ENCODE measurements around the gene GNLY.
"Not testable (repeated sequence)": the region's sequence is repeated elsewhere in the genome, so short reads cannot be mapped to it uniquely, and the experiment has no call there.

The GNLY gene
- total RNA-seq, result 4.4 to 5.5 reads per million in 2 experiments

DNA sequence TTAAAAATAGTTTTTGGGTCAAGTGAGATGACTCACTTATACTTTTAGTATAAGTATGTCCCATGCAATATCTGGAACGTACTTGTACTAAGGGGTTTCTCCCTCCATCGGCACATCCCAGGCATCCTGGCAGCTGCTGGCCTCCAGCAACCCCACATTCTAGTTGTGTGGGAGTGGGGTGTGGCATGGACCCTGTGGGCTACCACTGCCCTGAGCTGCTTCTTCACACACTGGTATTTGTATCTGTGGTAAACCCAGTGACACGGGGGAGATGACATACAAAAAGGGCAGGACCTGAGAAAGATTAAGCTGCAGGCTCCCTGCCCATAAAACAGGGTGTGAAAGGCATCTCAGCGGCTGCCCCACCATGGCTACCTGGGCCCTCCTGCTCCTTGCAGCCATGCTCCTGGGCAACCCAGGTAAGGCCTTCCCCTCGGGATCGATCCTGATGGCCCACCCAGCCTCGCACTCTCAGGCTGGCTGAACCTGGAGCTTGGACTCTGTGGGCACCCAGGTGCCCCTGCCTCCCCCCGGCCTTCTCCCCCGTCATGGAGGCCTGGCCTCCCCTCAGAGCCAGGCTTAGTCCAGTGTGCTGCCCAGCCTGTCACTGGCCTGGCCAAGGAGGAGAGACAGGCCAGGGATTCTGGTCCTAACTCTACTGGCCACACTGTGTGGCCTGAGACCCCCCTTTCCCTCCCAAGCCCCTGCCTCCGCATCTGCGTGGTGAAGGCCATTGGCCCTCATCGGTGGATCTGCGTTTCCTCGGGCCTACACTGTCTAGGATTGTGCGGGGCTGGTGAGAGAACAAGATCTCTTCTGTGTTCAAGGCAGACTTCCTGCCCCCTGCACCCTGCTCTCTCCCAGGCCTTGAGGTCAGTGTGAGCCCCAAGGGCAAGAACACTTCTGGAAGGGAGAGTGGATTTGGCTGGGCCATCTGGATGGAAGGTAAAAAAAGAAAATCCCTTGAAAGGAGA, at the start of gene GNLY:
TSS of gene GNLY (plus strand) at position 307 of the 974 bp plus-strand sequence. CDS start at position 368, 61 bp downstream.
- no peak for DNase-seq (ENCODE audit: low read depth)

DNA sequence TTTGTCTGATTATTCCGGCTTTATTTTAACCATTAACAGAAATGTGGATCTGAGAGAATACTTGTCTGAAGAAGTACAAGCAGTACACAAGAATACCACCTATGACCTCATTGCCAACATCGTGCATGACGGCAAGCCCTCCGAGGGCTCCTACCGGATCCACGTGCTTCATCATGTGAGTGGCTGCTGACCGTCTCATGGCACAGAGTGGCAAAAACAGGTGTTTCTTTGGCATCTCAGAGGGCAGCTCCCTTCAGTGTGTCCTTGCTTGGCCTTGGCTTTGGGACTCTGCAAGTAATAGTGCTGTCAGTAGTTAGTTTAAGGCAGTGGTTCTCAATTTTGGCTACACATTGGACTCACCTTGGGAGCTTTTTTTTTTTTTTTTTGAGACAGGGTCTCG, 49.2 kb upstream of the GNLY start:
- DNase-seq (ENCODE audit: low read depth), result no peak

- no peak for DNase-seq (ENCODE audit: low read depth)
These were observed 48.0 kb upstream of the GNLY start for GRCh38 chr2:85646166-85646565.

- DNase-seq (ENCODE audit: low read depth), result no peak
These were observed 46.2 kb upstream of the GNLY start for GRCh38 chr2:85647823-85648526.

- no peak for DNase-seq (ENCODE audit: low read depth)
These were observed 45.5 kb upstream of the GNLY start for GRCh38 chr2:85648619-85649018.

GRCh38 chr2:85649201-85650190, 44.7 kb upstream of the GNLY start:
- no peak for DNase-seq (ENCODE audit: low read depth)

GRCh38 chr2:85650456-85650855, 43.7 kb upstream of the GNLY start:
- no peak for DNase-seq (ENCODE audit: low read depth)

- no peak for DNase-seq (ENCODE audit: low read depth)
These were observed 43.1 kb upstream of the GNLY start for GRCh38 chr2:85651097-85651496.

GRCh38 chr2:85652056-85652455, 42.1 kb upstream of the GNLY start:
- DNase-seq (ENCODE audit: low read depth), result no peak

GRCh38 chr2:85653996-85654395, 40.2 kb upstream of the GNLY start:
- DNase-seq (ENCODE audit: low read depth), result no peak

DNA sequence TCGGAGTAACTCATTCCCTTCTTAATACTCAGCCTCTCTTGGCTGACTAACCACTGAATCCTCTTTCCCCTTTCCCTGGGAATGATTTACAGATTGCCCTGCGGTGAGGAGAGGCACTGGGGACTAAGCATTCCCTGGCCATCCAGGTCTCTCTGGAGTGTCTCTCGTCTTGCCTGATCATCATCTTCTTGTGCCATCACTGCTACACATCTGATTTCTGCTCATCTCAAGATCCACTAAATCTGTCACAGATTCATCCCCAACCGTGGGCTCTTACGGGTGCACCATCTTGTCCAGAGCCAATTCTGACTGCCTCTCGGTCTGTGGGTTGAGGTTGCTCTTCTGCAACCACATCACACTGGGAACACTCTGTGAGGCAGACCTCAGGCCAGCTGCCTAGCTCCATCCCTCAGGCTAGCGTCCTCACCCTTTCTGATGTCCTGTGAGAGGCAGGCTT, 38.2 kb upstream of the GNLY start:
- no peak for DNase-seq (ENCODE audit: low read depth)

- DNase-seq (ENCODE audit: low read depth), result no peak
These were observed 37.7 kb upstream of the GNLY start for GRCh38 chr2:85656468-85656867.

- not testable (repeated sequence) for DNase-seq (ENCODE audit: low read depth)
These were observed 36.8 kb upstream of the GNLY start for GRCh38 chr2:85657399-85657798.

GRCh38 chr2:85659324-85659981, 34.7 kb upstream of the GNLY start:
- no peak for DNase-seq (ENCODE audit: low read depth)

- not testable (repeated sequence) for DNase-seq (ENCODE audit: low read depth)
These were observed 33.9 kb upstream of the GNLY start for GRCh38 chr2:85660301-85660700.

- DNase-seq (ENCODE audit: low read depth), result no peak
These were observed 33.4 kb upstream of the GNLY start for GRCh38 chr2:85660725-85661124.

DNA sequence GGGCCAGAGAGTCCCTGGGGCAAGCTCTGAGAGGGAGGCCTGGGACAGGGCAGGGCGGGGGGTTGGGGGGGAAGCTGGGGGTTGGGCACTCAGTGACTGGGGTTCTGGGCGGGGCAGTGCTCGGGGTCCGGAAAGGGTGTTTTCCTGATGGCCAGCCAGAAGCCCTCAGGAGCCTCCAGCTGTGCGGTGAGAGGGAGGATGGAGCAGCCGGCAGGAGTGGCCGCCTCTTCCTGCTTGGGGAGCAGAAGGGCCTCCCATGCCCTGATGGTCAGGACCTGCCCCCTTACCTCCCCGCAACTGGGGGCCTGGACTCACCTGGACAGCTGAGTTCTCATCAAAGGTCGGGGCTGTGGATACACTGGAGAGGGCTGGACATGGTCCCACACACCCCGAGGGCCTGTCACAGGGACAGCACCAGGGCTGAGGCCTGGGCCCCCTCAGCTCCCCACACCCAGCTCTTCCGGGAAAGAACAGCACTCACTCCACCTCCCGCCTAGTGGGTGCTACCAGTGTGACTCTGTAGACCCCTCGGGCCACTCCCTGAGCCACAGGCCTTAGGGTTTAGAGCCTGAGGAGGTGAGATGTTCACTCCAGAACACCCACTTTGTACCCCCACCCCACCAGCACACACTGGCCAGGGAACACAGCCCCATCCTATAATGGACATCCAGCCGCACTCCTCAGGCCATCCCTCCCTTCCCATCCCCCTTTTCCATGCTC, 32.9 kb upstream of the GNLY start:
- no peak for DNase-seq (ENCODE audit: low read depth)

DNA sequence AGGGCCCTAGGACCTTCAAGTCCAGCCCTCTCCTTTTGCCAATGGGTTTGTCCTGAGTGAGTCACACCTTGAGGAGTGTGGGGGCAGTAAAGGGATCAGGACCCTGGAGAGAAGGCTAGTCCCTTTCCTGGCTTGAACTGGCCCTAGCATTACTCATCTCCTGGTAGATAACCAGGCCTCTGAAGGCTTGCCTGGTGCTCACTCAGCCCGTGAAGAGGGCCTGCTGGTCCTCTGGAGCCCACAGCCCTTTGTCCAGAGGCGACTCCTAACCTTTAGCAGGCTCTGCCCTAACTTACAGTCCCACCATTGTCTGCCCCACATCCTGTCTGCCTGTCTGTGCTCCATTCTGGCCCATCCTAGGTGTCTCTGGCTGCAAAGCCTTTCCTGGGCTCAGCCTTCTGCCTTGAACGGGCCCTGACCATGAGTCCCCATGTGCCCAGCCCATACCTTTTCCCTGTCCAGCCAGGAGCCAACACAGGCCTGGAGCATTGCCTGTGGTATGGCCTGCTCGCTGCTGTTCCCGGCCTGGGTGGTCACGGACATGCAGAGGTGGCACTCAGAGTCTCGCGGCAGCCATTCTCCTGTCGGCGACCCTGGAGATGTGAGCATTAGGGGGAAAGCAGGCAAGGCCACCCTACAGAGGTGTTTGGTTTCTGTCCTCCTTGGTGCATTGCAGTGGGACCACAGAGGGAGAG, 31.1 kb upstream of the GNLY start:
- DNase-seq (ENCODE audit: low read depth), result no peak
